Keratinocyte (primary cell): ENCODE results near the gene BAIAP2. TPM values are rescaled to one million over a fixed set of nuclear protein-coding genes. Genes with fewer than 3 reads are reported as not detected.
A peak's percentile ranks its signal among the peaks of the same experiment; 100 is the strongest.

ENCODE experiments used
- DNase-seq: peaks from one replicate; pipeline ENCODE4 v3.0.0-alpha.2; 2011; ENCODE audit warnings: low read depth, missing footprints, low spot score
- FAIRE-seq: peaks from 2 replicates; lab custom pipeline; 2011; peaks lifted over from hg19 to GRCh38; lab: Jason Lieb, UNC
- H2AFZ ChIP-seq: 2 replicates; pipeline ENCODE4 v1.6.0; 2012; ENCODE audit warnings: low read length, control low read depth, inconsistent platforms; ENCODE audit not compliant: control insufficient read depth
- H3K27ac ChIP-seq: 2 replicates; pipeline ENCODE4 v1.5.1; 2011; ENCODE audit warnings: low read length; ENCODE audit not compliant: control insufficient read depth, insufficient read depth
- H3K27me3 ChIP-seq: 3 replicates; pipeline ENCODE4 v1.6.0; 2011; ENCODE audit warnings: low read length; ENCODE audit not compliant: control insufficient read depth, insufficient read depth; ENCODE audit errors: extremely low read depth
- H3K36me3 ChIP-seq, 2 experiments: 2 replicates in 1 of 2; 3 replicates in 1 of 2; pipeline ENCODE4 v1.5.1; 2011; ENCODE audit warnings: low read length in 2 of 2, mild to moderate bottlenecking in 1 of 2; ENCODE audit not compliant: control insufficient read depth in 2 of 2, insufficient read depth in 2 of 2; ENCODE audit errors: extremely low read depth in 1 of 2
- H3K4me1 ChIP-seq: 3 replicates; pipeline ENCODE4 v1.5.1; 2011; ENCODE audit warnings: low read length; ENCODE audit not compliant: control insufficient read depth, insufficient read depth; ENCODE audit errors: extremely low read depth
- H3K4me2 ChIP-seq: 3 replicates; pipeline ENCODE4 v1.6.0; 2011; ENCODE audit warnings: low read depth, low read length; ENCODE audit not compliant: control insufficient read depth, insufficient read depth; ENCODE audit errors: extremely low read depth
- H3K4me3 ChIP-seq, 3 experiments: fragments of 200-600 bp in 1 of 3; sonication (generic) in 1 of 3; 2 replicates in 2 of 3; 3 replicates in 1 of 3; pipeline ENCODE4 v1.5.1; 2011 to 2016; ENCODE audit warnings: low read length in 3 of 3, mild to moderate bottlenecking in 3 of 3, control low read depth in 2 of 3, inconsistent platforms in 1 of 3, low read depth in 1 of 3, mixed read lengths in 1 of 3, mixed run types in 1 of 3, moderate library complexity in 1 of 3; ENCODE audit not compliant: control insufficient read depth in 2 of 3, insufficient read depth in 2 of 3; ENCODE audit errors: extremely low read depth in 1 of 3
- H3K79me2 ChIP-seq: 2 replicates; pipeline ENCODE4 v1.6.0; 2012; ENCODE audit warnings: low read length; ENCODE audit not compliant: control insufficient read depth, insufficient read depth
- H3K9ac ChIP-seq: 3 replicates; pipeline ENCODE4 v1.6.0; 2011; ENCODE audit warnings: low read length; ENCODE audit not compliant: control insufficient read depth, insufficient read depth; ENCODE audit errors: extremely low read depth
- H3K9me1 ChIP-seq: 3 replicates; pipeline ENCODE4 v1.6.0; 2011; ENCODE audit warnings: low read length; ENCODE audit not compliant: control insufficient read depth, insufficient read depth; ENCODE audit errors: extremely low read depth
- H3K9me3 ChIP-seq: 2 replicates; pipeline ENCODE4 v1.5.1; 2012; ENCODE audit warnings: low read depth, low read length; ENCODE audit not compliant: control insufficient read depth
- H4K20me1 ChIP-seq: 3 replicates; pipeline ENCODE4 v1.6.0; 2011; ENCODE audit warnings: low read length; ENCODE audit not compliant: control insufficient read depth, insufficient read depth; ENCODE audit errors: extremely low read depth
- CTCF ChIP-seq, 3 experiments: IDR thresholded peaks in 1 of 3; conservative IDR thresholded peaks in 1 of 3; optimal IDR thresholded peaks in 1 of 3; 2 replicates in 2 of 3; 3 replicates in 1 of 3; pipeline versions ENCODE3 to v1.5.1; 2011; ENCODE audit warnings: low read length in 3 of 3, mild to moderate bottlenecking in 3 of 3, moderate library complexity in 2 of 3, control low read depth in 1 of 3, inconsistent platforms in 1 of 3; ENCODE audit not compliant: insufficient read depth in 2 of 3; ENCODE audit errors: extremely low read depth in 1 of 3
- EZH2 ChIP-seq: IDR thresholded peaks from one replicate; pipeline ENCODE4 v1.6.1; 2012; ENCODE audit warnings: inconsistent platforms, mild to moderate bottlenecking, low read length, moderate library complexity
- dilution Hi-C: fragments of 300-500 bp; cut with MboI; formaldehyde crosslinking; loops from one replicate; pipeline ENCODE4 v1.7.0; 2020; ENCODE audit warnings: low sequenced_read_pairs; ENCODE audit not compliant: extremely low pct_ligation_motif_present
- polyA plus RNA-seq, 5 experiments: library from polyadenylated mRNA; depleted of rRNA in 3 of 5; stranded (reverse) in 3 of 5; stranded (forward) in 1 of 5; unstranded in 1 of 5; fragments of >200 nt; gene quantifications; 1 replicate in 1 of 5; 2 replicates in 3 of 5; 3 replicates in 1 of 5; pipeline versions ENCODE4 v1.2.1 to v1.2.3, GENCODE V29; 2011 to 2012; ENCODE audit warnings: missing spikeins in 2 of 5, low read depth in 1 of 5, low replicate concordance in 1 of 5

BAIAP2 gene
- polyA plus RNA-seq, 1 donor (not counting 4 experiments of a cell fraction or from before 2014, with no cell fraction given): 56.7 TPM

GRCh38 chr17:81092518-81093095 lies 57.7 kb downstream of the BAIAP2 start:
- no peak for TF ChIP-seq CTCF (optimal IDR thresholded peaks at IDR 0.05 in 1 of 3, IDR thresholded peaks at IDR 0.05 in 1 of 3, conservative IDR thresholded peaks at IDR 0.05 in 1 of 3; ENCODE audit: extremely low read depth in 1 of 3, insufficient read depth in 2 of 3, low read length in 3 of 3)
- TF ChIP-seq EZH2: no peak
- H2AFZ ChIP-seq: no peak overlapping the region
- FAIRE-seq (peak; percentile 39), DNase-seq (no peak)
- no peaks in the 10 kb centered on the region for H4K20me1 ChIP-seq
- peak overlapping the region; percentile 64 for H3K4me2 ChIP-seq
- H3K36me3 ChIP-seq: peaks cover 17 to 50% of the 10 kb centered on the region in 2 experiments
- no peaks in the 10 kb centered on the region for H3K9me3 ChIP-seq
- peaks cover 91% of the 10 kb centered on the region for H3K4me1 ChIP-seq
- peaks cover 12% of the 10 kb centered on the region for H3K79me2 ChIP-seq
- no peaks in the 10 kb centered on the region for H3K27me3 ChIP-seq
- H3K4me3 ChIP-seq: peak overlapping the region in 1 of 3 experiments; percentile 13
- H3K9me1 ChIP-seq: peaks cover 8% of the 10 kb centered on the region
- H3K27ac ChIP-seq: peak overlapping the region; percentile 70
- peak overlapping the region; percentile 71 for H3K9ac ChIP-seq
- dilution Hi-C loops: no loop called here

GRCh38 chr17:81093619-81094508 lies 58.9 kb downstream of the BAIAP2 start:
- Histone ChIP-seq H3K9me3 (no peaks in the 10 kb centered on the region), H3K27ac (peak overlapping the region; percentile 86), H3K27me3 (no peaks in the 10 kb centered on the region), H3K4me1 (peaks cover 85% of the 10 kb centered on the region), H3K36me3 (peaks cover 9 to 45% of the 10 kb centered on the region in 2 experiments), H3K4me3 (no peak overlapping the region), H2AFZ (no peak overlapping the region), H3K9me1 (peaks cover 8% of the 10 kb centered on the region), H3K4me2 (peak overlapping the region; percentile 11), H3K9ac (peak overlapping the region; percentile 80), H4K20me1 (no peaks in the 10 kb centered on the region), H3K79me2 (peaks cover 7% of the 10 kb centered on the region)
- FAIRE-seq: no peak
- dilution Hi-C loops: no loop called here
- TF ChIP-seq EZH2 (no peak), CTCF (optimal IDR thresholded peaks at IDR 0.05 in 1 of 3, IDR thresholded peaks at IDR 0.05 in 1 of 3, conservative IDR thresholded peaks at IDR 0.05 in 1 of 3; ENCODE audit: extremely low read depth in 1 of 3, insufficient read depth in 2 of 3, low read length in 3 of 3) (no peak)
- no peak for DNase-seq
